Coronary artery (tissue), 2 donors: ENCODE measurements around the gene CD34.

Experiments used
- DNase-seq: peaks from one replicate; pipeline ENCODE4 v3.0.0-alpha.2; 2017; ENCODE audit warnings: low spot score
- H3K27ac ChIP-seq, 2 donors: fragments of 200-600 bp; sonication (generic); one replicate each; pipeline ENCODE4 v1.5.1; 2016 to 2019
- H3K4me3 ChIP-seq: fragments of 200-600 bp; sonication (generic); 2 replicates; pipeline ENCODE4 v1.5.1; 2016; ENCODE audit warnings: mild to moderate bottlenecking, moderate library complexity
- CTCF ChIP-seq: fragments of 200-600 bp; sonication (generic); IDR thresholded peaks from one replicate; pipeline ENCODE4 v1.5.1; 2019; ENCODE audit warnings: antibody characterized with exemption

Gene CD34

GRCh38 chr1:207921321-207921720 lies 10.4 kb upstream of the CD34 start:
- H3K27ac ChIP-seq, result no peak overlapping the region

DNA sequence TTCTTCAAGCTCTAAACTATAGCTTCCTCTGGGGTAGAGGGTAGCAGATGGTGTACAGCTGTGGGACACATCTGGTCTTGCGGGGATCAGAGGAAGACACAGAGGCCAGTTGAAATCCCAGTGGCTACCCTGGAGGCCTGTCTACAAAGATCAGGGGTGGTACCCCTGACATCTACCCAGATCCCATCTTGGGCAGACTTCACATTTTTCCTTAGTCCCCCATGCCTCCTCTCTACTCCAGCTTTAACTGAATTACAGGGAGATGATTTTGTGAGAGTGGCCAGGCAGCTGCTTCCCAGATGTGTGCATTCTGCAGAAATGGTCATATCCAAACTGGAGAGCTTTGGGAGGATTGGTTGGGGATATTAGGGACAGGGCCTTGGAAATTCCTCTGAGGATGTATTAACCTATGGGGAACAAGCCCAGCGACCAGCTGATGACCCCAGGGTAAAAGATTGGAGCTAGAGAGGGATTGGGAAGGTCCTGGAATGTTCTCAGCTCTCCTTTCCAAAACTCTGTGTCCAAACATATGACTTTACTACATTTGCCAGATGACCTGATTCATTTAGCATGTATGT lies 9.6 kb upstream of the CD34 start:
- Histone ChIP-seq H3K27ac (peak overlapping the region in 1 of 2 donors; percentile 68), H3K4me3 (no peak overlapping the region)
- no peak for DNase-seq
- TF ChIP-seq CTCF, result no peak

More at GRCh38 chr1:207921321-207921720, 10.4 kb upstream of the CD34 start:
- H3K4me3 ChIP-seq, result no peak overlapping the region
- DNase-seq, result no peak
- TF ChIP-seq CTCF, result no peak

DNA sequence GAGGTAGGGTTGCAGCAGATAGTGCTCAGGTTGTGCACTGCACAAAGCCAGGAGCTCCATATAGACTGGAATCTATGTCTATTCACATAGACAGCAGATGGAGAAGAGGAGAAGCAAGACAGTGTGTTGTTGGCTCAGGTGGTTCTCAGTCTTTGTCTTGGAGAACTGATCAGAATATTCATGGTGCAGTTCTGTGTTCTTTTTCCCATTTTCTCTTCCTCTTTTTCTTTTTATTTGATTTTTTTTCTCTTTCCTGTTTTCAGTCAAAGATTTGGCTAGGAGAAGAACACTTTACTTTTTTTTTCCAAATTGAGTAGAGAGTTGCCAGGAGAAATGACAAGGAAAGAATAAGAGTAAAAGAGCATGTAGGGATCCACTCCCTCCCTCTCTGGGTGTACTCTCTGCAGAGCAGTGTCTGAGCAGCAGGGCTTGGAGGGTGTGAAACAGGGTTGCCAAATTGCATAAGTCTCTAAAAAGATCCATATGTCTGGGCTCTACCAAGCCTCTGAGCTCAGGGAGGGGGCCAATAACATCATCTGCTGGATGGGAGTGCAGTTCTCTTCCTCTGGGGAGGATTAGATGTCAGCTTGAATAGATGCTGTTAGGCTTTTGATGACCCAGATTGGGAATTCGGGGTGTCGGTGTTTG lies 8.7 kb upstream of the CD34 start:
- Histone ChIP-seq H3K27ac (peak overlapping the region in 1 of 2 donors; percentile 68), H3K4me3 (no peak overlapping the region)
- no peak for DNase-seq
- no peak for TF ChIP-seq CTCF

- TF ChIP-seq CTCF, result no peak
- DNase-seq, result no peak
- Histone ChIP-seq H3K27ac (peak overlapping the region in 1 of 2 donors; percentile 61), H3K4me3 (no peak overlapping the region)
Measured at GRCh38 chr1:207918581-207918980, 7.7 kb upstream of the CD34 start.

DNA sequence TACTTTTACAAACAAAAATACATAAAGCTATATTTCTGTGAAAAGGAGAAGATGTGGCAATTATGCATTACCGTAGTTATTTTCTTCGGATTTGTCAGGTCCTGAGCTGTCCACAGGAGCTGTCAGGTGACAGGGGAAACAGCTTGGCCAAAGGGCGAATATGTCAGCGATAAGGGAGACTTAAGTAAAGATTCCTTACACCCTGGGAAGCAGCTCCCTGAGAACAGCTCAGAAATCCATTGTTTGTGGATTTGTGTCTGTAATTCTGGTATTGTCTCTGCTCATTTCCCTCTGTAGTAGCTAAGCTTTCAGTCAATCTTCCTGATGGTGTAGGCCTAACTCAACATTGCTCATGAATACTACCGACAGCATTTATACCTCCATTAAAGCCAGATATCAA lies 7.1 kb upstream of the CD34 start:
- H3K4me3 ChIP-seq, result no peak overlapping the region
- peak overlapping the region in 1 of 2 donors; percentile 26 for H3K27ac ChIP-seq
- DNase-seq, result no peak
- no peak for TF ChIP-seq CTCF

- DNase-seq, result no peak
- TF ChIP-seq CTCF, result no peak
- H3K4me3 ChIP-seq, result no peak overlapping the region
- peak overlapping the region in 1 of 2 donors; percentile 26 for H3K27ac ChIP-seq
Measured at GRCh38 chr1:207917080-207917479, 6.2 kb upstream of the CD34 start.

DNA sequence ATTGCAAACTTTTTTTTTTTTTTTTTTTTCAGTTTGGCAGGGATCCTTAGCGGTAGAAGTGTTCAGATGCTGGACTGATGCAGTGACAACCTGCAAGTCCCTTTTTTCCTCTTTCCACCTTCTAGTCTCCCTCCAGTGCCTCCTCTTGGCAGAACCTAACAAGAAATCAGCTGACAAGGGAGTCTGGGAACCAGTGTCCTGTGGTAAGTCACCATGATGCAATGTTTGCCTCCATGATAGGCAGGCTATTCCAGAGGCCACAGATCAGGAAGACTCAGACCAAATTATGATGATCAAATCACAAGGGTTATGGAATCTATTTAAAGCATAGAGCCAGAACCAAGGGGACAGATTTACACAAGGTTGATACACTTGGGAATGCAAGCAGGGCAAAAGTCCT lies 3.0 kb upstream of the CD34 start:
- TF ChIP-seq CTCF, result no peak
- Histone ChIP-seq H3K27ac (no peak overlapping the region), H3K4me3 (no peak overlapping the region)
- no peak for DNase-seq
